Measurements from ENCODE around the gene MAP2K7. TPM values are rescaled to one million over a fixed set of nuclear protein-coding genes. Genes with fewer than 3 reads are reported as not detected.
A peak's percentile ranks its signal among the peaks of the same experiment; 100 is the strongest.

Gene MAP2K7
- 10 to 100 TPM; 11.1 to 31.2 (median 20.9) TPM for total RNA-seq

DNA sequence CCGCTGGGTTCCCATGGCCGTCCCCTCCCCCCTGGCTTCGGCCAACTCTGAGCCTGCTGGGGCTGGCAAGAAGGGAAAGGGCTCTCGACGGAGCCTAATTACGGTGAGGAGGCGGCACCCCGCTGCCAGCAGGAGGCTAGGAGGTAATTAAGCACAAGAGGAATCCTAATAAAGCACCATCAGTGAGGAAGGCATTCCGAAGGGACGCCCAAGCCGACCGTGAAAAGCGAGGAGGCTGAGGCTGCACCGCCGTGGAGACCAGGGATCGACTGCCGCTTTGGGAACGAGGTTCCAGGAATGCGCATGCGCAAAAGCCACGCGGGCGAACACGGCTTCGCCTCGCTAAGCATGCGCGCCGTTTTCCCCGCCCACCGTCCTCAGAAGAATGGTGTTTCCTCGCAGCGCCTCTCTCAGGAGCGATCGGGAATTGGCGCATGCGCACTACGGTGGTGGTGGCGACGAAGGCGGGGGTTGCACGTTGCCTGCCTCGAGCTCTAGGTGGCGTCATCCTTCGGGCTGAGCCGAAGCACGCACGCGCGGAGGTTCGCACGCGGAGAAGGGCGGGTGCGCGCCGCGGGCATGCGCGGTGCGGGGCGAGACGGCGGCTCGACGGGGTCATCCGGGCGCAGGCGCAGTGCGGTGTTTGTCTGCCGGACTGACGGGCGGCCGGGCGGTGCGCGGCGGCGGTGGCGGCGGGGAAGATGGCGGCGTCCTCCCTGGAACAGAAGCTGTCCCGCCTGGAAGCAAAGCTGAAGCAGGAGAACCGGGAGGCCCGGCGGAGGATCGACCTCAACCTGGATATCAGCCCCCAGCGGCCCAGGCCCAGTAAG, at the start of gene MAP2K7:
Gene MAP2K7, plus strand, starts transcription at position 634 of the 830 bp plus-strand sequence. Its CDS starts 68 bp downstream, at position 702.
- peaks cover 0 to 26% (median 0%) of the 10 kb centered on the region in 3 donors for H3K36me3 ChIP-seq
- no peaks in the 10 kb centered on the region for H3K27me3 ChIP-seq
- H3K27ac ChIP-seq: peak within 1 kb of the TSS; percentile 83 to 92 (median 88)
- no peaks in the 10 kb centered on the region for H3K9me3 ChIP-seq
- peak; percentile 99 for DNase-seq (ENCODE audit: low spot score in 2 of 2)
- TF ChIP-seq EP300 (IDR thresholded peaks at IDR 0.05) (peak; percentile 81 to 97), POLR2A (IDR thresholded peaks at IDR 0.05) (peak; percentile 75 to 90)
- TF ChIP-seq, protein P1, sequence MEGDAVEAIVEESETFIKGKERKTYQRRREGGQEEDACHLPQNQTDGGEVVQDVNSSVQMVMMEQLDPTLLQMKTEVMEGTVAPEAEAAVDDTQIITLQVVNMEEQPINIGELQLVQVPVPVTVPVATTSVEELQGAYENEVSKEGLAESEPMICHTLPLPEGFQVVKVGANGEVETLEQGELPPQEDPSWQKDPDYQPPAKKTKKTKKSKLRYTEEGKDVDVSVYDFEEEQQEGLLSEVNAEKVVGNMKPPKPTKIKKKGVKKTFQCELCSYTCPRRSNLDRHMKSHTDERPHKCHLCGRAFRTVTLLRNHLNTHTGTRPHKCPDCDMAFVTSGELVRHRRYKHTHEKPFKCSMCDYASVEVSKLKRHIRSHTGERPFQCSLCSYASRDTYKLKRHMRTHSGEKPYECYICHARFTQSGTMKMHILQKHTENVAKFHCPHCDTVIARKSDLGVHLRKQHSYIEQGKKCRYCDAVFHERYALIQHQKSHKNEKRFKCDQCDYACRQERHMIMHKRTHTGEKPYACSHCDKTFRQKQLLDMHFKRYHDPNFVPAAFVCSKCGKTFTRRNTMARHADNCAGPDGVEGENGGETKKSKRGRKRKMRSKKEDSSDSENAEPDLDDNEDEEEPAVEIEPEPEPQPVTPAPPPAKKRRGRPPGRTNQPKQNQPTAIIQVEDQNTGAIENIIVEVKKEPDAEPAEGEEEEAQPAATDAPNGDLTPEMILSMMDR (IDR thresholded peaks at IDR 0.05): peak; percentile 51 to 88 (median 61)
- H3K4me3 ChIP-seq: peak within 1 kb of the TSS; percentile 69 to 90 (median 76)
- 0 to 1% methylated on average over 58 to 64 of the region's 89 CpGs for WGBS, 2 donors
- peaks cover 0 to 49% (median 16%) of the 10 kb centered on the region in 4 donors for H3K4me1 ChIP-seq

DNA sequence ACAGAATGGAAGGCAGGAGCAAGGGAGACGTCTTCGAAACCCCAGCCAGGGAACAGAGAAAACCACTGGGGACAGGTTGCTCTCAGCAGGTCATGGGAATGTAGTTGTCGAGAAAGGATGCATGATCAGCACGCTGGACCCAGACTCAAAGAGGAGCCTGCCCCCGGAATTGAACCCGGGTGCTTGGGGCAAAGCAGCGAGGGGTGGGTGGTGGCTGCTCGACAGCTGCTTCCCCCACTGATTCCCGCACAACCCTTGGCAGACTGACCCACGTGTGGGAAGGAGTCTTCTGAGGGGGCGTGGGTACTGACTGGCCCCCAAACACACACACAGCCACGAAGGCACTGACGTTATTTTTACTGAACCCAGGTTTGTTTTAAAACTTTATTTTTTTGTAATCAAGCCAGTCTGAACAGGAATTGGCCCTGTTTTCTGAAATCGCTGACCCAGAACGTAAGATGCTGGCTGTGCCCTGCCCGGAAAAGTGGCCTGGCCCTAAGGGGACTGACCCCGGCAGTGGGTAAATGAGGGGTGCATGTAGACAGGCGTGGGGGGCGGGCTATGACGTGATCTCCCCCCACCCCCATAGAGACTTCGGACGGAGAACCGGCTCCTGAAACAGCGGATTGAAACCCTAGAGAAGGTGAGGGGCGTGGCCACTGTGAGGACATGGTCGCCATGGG, 48.1 kb upstream of the MAP2K7 start:
- Histone ChIP-seq H3K36me3 (peaks cover 0 to 62% (median 0%) of the 10 kb centered on the region in 3 donors), H3K4me3 (no peak overlapping the region), H3K9me3 (no peaks in the 10 kb centered on the region), H3K4me1 (peaks cover 0 to 9% (median 0%) of the 10 kb centered on the region in 4 donors), H3K27ac (no peak overlapping the region), H3K27me3 (no peaks in the 10 kb centered on the region)
- no peak for DNase-seq (ENCODE audit: low spot score in 2 of 2)
- WGBS, 2 donors: 82 to 86% methylated on average over 26 of the region's 26 CpGs
- TF ChIP-seq, protein P1 (IDR thresholded peaks at IDR 0.05): no peak

DNA sequence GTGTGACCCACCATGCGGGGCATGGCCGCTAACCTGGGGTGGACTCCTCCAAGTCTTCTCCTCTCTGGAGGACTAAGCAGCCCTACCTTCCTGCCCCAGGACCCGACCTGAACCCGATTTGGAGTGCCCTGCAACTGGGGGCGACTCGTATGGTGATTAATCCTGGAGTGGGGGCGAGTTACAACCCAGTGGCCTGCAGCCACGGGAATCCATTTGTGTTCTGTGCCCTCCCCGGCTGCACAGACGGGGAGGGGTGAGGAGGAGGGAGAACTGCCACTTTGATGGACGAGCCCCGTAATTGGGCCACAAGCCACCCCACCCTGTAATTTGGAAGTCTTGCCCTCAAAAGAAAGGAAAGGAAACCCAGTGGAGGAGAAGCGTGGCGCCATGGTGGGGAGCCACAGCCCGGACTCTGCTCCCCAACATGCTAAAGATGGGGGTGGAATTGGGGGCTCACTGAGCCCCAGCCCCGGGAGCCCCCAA, 47.5 kb upstream of the MAP2K7 start:
- H3K4me1 ChIP-seq: peaks cover 0 to 12% (median 0%) of the 10 kb centered on the region in 4 donors
- H3K4me3 ChIP-seq: no peak overlapping the region
- DNase-seq (ENCODE audit: low spot score in 2 of 2): no peak
- no peaks in the 10 kb centered on the region for H3K9me3 ChIP-seq
- H3K27me3 ChIP-seq: peaks cover 0 to 6% of the 10 kb centered on the region in 2 donors
- no peak overlapping the region for H3K27ac ChIP-seq
- TF ChIP-seq, protein P1 (IDR thresholded peaks at IDR 0.05): no peak
- TF ChIP-seq POLR2A (IDR thresholded peaks at IDR 0.05) (no peak), EP300 (IDR thresholded peaks at IDR 0.05) (no peak)
- H3K36me3 ChIP-seq: peaks cover 0 to 62% (median 0%) of the 10 kb centered on the region in 3 donors
- WGBS, 2 donors: 85 to 87% methylated on average over 15 to 16 of the region's 16 CpGs

DNA sequence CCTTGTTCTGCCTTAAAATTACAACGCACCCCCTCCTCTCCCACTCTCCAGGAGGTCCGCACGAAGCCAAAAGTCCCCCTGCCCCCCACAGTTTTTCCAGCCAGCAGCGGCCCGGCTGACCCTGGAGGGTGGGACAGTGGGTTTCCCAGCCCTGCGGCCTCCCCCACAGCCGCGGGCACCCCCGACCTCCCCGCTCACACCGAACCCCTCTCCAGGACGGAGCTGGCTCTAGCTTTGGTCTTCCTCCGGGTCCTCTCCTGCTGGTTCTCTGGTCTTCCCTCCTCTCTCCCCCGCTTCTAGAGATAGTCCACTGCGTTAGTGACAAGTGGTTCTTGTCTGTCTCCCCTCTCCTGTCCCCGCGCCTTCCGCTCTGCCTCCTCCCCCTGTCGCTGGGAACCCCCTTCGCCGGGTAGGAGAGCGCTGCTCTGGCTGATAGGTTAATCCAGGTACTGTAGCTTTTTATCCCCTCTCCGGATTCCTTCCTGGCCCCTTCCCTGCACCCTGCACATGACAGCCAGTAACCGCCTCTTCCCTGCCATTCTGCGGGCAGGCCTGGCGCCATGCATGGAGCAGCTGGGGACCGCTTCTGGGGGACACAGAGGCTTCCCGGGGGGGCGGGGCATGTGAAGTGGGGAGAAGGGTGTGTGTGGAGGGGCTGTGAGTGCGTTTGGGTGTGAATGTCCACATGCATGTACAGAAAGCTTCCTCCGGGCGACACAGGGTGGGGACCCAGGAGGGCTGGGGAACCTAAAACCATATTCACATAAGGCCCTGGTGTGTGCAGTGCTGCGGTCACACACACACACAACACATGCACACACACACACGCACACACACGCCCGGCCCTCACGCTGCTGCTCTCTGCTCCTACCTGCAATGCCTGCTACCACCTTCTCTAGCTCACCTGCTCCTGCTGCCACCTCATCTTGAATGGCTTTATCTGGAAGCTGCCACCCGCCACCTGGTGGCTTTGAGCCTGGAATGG, 46.7 kb upstream of the MAP2K7 start:
- H3K27me3 ChIP-seq: peaks cover 0 to 12% of the 10 kb centered on the region in 2 donors
- no peak for DNase-seq (ENCODE audit: low spot score in 2 of 2)
- no peak overlapping the region for H3K27ac ChIP-seq
- no peak overlapping the region for H3K4me3 ChIP-seq
- H3K36me3 ChIP-seq: peaks cover 0 to 58% (median 0%) of the 10 kb centered on the region in 3 donors
- TF ChIP-seq, protein P1 (IDR thresholded peaks at IDR 0.05): no peak
- TF ChIP-seq POLR2A (IDR thresholded peaks at IDR 0.05) (no peak), EP300 (IDR thresholded peaks at IDR 0.05) (no peak)
- H3K4me1 ChIP-seq: peaks cover 0 to 20% (median 4%) of the 10 kb centered on the region in 4 donors
- WGBS, 2 donors: 77 to 85% methylated on average over 35 to 38 of the region's 38 CpGs
- no peaks in the 10 kb centered on the region for H3K9me3 ChIP-seq
